Common myeloid progenitor, CD34-positive (primary cell): ENCODE results near the gene HOXD4.

Source experiments
- CTCF ChIA-PET: fragments of 350-600 bp; sonication (Branson Sonifier 250); formaldehyde crosslinking; loops from one replicate; lab custom pipeline; 2021; ENCODE audit warnings: antibody characterized with exemption; lab: Charles Lee
- POLR2A ChIA-PET: fragments of 350-600 bp; sonication (Branson Sonifier 250); formaldehyde crosslinking; loops from one replicate; lab custom pipeline; 2021; ENCODE audit warnings: antibody characterized with exemption; lab: Charles Lee
- DNase-seq, 3 donors: peaks; one replicate each; pipeline versions ENCODE4 v3.0.0 to v3.0.0-alpha.2; 2013
- H3K27ac ChIP-seq, 2 experiments: 1 replicate in 1 of 2; 2 replicates in 1 of 2; pipeline ENCODE4 v1.7.0; 2013; ENCODE audit warnings: inconsistent platforms in 2 of 2, low read length in 2 of 2, mild to moderate bottlenecking in 2 of 2, low read depth in 1 of 2, moderate library complexity in 1 of 2; ENCODE audit not compliant: severe bottlenecking in 2 of 2, insufficient read depth in 1 of 2, poor library complexity in 1 of 2
- H3K27me3 ChIP-seq, 5 experiments: replicated peaks in 2 of 5; 1 replicate in 3 of 5; 2 replicates in 2 of 5; pipeline versions ENCODE4 v1.6.1 to v1.7.0; 2013; ENCODE audit warnings: low read length in 4 of 5, mild to moderate bottlenecking in 2 of 5, moderate library complexity in 2 of 5, inconsistent platforms in 1 of 5; ENCODE audit not compliant: insufficient read depth in 5 of 5, control insufficient read depth in 4 of 5
- H3K36me3 ChIP-seq, 4 experiments: 1 replicate in 2 of 4; 2 replicates in 2 of 4; pipeline versions ENCODE4 v1.6.1 to v1.7.0; 2013; ENCODE audit warnings: low read length in 3 of 4, control low read depth in 1 of 4, mild to moderate bottlenecking in 1 of 4; ENCODE audit not compliant: control insufficient read depth in 4 of 4, insufficient read depth in 4 of 4
- H3K4me1 ChIP-seq, 4 experiments: 1 replicate in 3 of 4; 2 replicates in 1 of 4; pipeline versions ENCODE4 v1.6.1 to v1.7.1; 2013; ENCODE audit warnings: low read length in 3 of 4, mild to moderate bottlenecking in 3 of 4, control low read depth in 1 of 4, inconsistent platforms in 1 of 4, moderate library complexity in 1 of 4; ENCODE audit not compliant: control insufficient read depth in 4 of 4, insufficient read depth in 4 of 4; ENCODE audit errors: control extremely low read depth in 1 of 4
- H3K4me3 ChIP-seq, 7 experiments: 1 replicate in 4 of 7; 2 replicates in 3 of 7; pipeline versions ENCODE4 v1.5.1 to v1.7.0; 2013; ENCODE audit warnings: mild to moderate bottlenecking in 7 of 7, low read length in 6 of 7, moderate library complexity in 6 of 7, inconsistent platforms in 2 of 7, low read depth in 2 of 7, control low read depth in 1 of 7; ENCODE audit not compliant: insufficient read depth in 4 of 7, control insufficient read depth in 1 of 7; ENCODE audit errors: extremely low read depth in 1 of 7
- H3K9me3 ChIP-seq, 5 experiments: 1 replicate in 4 of 5; 2 replicates in 1 of 5; pipeline versions ENCODE4 v1.6.1 to v1.7.1; 2013; ENCODE audit warnings: low read length in 4 of 5, mild to moderate bottlenecking in 2 of 5, inconsistent platforms in 1 of 5, low read depth in 1 of 5, moderate library complexity in 1 of 5; ENCODE audit not compliant: control insufficient read depth in 4 of 5, insufficient read depth in 2 of 5; ENCODE audit errors: control extremely low read depth in 1 of 5
- WGBS: methylation state at CpG from one replicate; pipeline ENCODE4 v1.1.5; 2013; ENCODE audit not compliant: insufficient coverage; 5-methylcytosine and 5-hydroxymethylcytosine counted together

HOXD4 gene

DNA sequence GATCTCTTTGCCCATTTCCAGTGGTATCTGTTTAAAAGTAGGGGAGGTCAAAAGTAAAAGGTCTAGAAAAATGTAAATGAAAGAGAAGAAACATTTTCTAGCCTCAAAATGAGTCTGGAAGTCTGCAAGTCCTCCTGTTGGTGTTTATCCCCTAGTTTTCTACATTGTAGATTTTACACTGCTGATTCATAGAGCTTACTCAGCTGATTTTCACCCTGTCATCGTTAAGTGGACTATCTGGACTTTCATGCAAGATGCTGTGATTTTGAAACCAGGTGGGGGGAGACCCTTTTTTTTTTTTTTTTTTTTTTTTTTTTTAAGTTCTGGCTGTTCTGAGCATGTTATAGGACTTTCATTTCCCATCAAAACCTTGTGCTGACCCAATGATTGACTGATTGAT, 16.0 kb downstream of the HOXD4 start:
- Histone ChIP-seq H3K36me3 (no peaks in the 10 kb centered on the region), H3K27me3 (peaks cover 27 to 98% (median 77%) of the 10 kb centered on the region in 5 experiments), H3K9me3 (peaks cover 0 to 13% (median 0%) of the 10 kb centered on the region in 5 experiments), H3K4me1 (peaks cover 0 to 16% (median 13%) of the 10 kb centered on the region in 4 experiments), H3K27ac (no peak overlapping the region), H3K4me3 (no peak overlapping the region)
- ChIA-PET POLR2A (no interaction called here), CTCF (interaction anchor here (0.8 to 1.7 kb wide), 3 partner anchors 12 to 288 kb away, joined by 3 to 5 read pairs (median 4); no protein-coding TSS in a partner anchor)
- DNase-seq = no peak
- no CpG with 5 or more reads among the region's 1 CpG for WGBS

DNA sequence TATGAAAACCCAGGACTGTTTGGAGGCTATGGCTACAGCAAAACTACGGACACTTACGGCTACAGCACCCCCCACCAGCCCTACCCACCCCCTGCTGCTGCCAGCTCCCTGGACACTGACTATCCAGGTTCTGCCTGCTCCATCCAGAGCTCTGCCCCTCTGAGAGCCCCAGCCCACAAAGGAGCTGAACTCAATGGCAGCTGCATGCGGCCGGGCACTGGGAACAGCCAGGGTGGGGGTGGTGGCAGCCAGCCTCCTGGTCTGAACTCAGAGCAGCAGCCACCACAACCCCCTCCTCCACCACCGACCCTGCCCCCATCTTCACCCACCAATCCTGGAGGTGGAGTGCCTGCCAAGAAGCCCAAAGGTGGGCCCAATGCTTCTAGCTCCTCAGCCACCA, 17.8 kb downstream of the HOXD4 start:
- H3K9me3 ChIP-seq = peaks cover 0 to 11% (median 0%) of the 10 kb centered on the region in 5 experiments
- POLR2A ChIA-PET = interaction anchor here (2.0 kb wide), 1 partner anchor 10 kb away, joined by 6 read pairs; no protein-coding TSS in a partner anchor
- peaks cover 0 to 16% (median 13%) of the 10 kb centered on the region in 4 experiments for H3K4me1 ChIP-seq
- CTCF ChIA-PET = interaction anchor here (0.7 to 1.2 kb wide), 6 partner anchors 9 to 285 kb away, joined by 3 to 4 read pairs (median 4); no protein-coding TSS in a partner anchor
- H3K27ac ChIP-seq = no peak overlapping the region
- DNase-seq = no peak
- WGBS = 100% methylated on average over 1 of the region's 5 CpGs
- no peaks in the 10 kb centered on the region for H3K36me3 ChIP-seq
- no peak overlapping the region for H3K4me3 ChIP-seq
- H3K27me3 ChIP-seq = peaks cover 29 to 98% (median 80%) of the 10 kb centered on the region in 5 experiments

DNA sequence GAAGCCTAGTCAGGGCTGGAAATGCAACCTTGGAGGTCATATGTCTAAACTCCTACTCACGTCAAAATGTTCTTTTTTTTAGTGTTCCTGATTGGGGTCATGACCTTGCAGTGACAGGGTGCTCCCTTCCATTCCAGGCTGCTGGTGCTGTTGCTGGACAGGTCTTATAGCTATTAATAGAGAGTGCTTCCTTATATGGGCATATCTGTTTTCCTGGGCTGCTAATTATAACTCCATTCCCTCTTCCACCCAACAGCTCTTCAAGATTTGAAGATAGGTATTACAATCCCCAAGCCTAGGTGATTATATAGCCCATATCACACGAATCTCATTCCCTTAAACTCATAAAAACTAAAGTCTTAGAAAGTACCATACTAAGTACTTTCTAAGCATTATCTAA, 18.4 kb downstream of the HOXD4 start:
- DNase-seq = no peak
- H3K27ac ChIP-seq = no peak overlapping the region
- CTCF ChIA-PET = interaction anchor here (0.7 to 1.4 kb wide), 8 partner anchors 8 to 285 kb away, joined by 3 to 4 read pairs (median 4); no protein-coding TSS in a partner anchor
- H3K36me3 ChIP-seq = no peaks in the 10 kb centered on the region
- 100% methylated on average over 1 of the region's 2 CpGs for WGBS
- peaks cover 0 to 7% (median 0%) of the 10 kb centered on the region in 5 experiments for H3K9me3 ChIP-seq
- POLR2A ChIA-PET = interaction anchor here (2.0 kb wide), 1 partner anchor 9 kb away, joined by 6 read pairs; no protein-coding TSS in a partner anchor
- H3K4me1 ChIP-seq = peaks cover 0 to 13% (median 9%) of the 10 kb centered on the region in 4 experiments
- peaks cover 28 to 98% (median 77%) of the 10 kb centered on the region in 5 experiments for H3K27me3 ChIP-seq
- H3K4me3 ChIP-seq = no peak overlapping the region

DNA sequence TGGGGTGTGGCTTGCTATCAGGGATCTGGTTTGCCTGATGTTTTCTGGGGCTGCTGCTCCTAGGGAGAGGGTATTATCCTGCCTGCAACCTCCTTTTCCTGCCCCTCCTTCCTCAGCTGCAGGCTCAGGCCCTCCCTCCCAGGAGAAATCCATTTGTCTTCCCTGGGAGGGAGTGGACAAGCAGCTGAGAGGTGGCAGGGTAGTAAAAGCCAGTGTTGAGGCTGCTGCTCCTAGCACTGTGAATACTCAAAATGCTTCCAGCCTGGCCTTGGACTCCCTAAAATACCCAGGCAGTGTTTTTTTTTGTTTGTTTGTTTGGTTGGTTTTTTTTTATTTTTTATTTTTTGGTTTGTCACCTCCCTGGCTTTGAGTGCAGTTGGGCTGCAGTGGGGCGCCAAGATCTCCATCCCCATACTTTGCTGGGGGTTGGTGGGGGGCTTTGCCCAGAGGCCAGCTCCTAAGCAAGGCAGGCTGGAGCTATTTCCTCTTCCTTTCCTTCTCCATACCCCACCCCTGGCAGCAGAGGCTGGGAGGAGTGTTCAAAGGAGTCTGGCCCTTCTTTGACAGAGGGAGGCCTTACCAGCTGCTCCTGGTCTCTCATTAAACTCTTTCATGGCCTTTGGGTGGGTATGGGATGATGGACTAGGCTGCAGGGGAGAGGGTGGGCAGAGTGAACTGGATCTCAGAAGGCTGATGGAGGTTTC, 19.4 kb downstream of the HOXD4 start:
- H3K27me3 ChIP-seq = peaks cover 28 to 98% (median 73%) of the 10 kb centered on the region in 5 experiments
- no CpG with 5 or more reads among the region's 1 CpG for WGBS
- POLR2A ChIA-PET = no interaction called here
- DNase-seq = no peak
- H3K4me3 ChIP-seq = no peak overlapping the region
- CTCF ChIA-PET = interaction anchor here (1.0 to 1.7 kb wide), 3 partner anchors 8 to 60 kb away, joined by 3 to 6 read pairs (median 4); no protein-coding TSS in a partner anchor
- no peak overlapping the region for H3K27ac ChIP-seq
- peaks cover 0 to 4% (median 0%) of the 10 kb centered on the region in 5 experiments for H3K9me3 ChIP-seq
- no peaks in the 10 kb centered on the region for H3K36me3 ChIP-seq
- peaks cover 0 to 5% (median 0%) of the 10 kb centered on the region in 4 experiments for H3K4me1 ChIP-seq

DNA sequence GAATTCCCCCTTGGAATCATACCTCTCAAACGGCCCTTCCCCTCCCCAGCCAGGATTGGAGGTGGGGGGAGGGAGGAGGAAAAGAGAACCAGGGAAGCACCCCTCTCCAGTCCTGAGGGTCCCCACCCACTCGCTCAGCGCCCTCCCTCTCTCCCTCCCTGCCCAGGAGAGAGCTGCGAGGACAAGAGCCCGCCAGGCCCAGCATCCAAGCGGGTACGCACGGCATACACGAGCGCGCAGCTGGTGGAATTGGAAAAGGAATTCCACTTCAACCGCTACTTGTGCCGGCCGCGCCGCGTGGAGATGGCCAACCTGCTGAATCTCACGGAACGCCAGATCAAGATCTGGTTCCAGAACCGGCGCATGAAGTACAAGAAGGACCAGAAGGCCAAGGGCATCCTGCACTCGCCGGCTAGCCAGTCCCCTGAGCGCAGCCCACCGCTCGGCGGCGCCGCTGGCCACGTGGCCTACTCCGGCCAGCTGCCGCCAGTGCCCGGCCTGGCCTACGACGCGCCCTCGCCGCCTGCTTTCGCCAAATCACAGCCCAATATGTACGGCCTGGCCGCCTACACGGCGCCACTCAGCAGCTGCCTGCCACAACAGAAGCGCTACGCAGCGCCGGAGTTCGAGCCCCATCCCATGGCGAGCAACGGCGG, 20.1 kb downstream of the HOXD4 start:
- ChIA-PET POLR2A (no interaction called here), CTCF (interaction anchor here (1.7 kb wide), 1 partner anchor 9 kb away, joined by 6 read pairs; no protein-coding TSS in a partner anchor)
- DNase-seq = no peak
- no peaks in the 10 kb centered on the region for H3K36me3 ChIP-seq
- H3K4me3 ChIP-seq = no peak overlapping the region
- no peak overlapping the region for H3K27ac ChIP-seq
- peaks cover 0 to 5% (median 0%) of the 10 kb centered on the region in 4 experiments for H3K4me1 ChIP-seq
- 9% methylated on average over 49 of the region's 51 CpGs for WGBS
- peaks cover 33 to 98% (median 71%) of the 10 kb centered on the region in 5 experiments for H3K27me3 ChIP-seq
- peaks cover 0 to 4% (median 0%) of the 10 kb centered on the region in 5 experiments for H3K9me3 ChIP-seq

DNA sequence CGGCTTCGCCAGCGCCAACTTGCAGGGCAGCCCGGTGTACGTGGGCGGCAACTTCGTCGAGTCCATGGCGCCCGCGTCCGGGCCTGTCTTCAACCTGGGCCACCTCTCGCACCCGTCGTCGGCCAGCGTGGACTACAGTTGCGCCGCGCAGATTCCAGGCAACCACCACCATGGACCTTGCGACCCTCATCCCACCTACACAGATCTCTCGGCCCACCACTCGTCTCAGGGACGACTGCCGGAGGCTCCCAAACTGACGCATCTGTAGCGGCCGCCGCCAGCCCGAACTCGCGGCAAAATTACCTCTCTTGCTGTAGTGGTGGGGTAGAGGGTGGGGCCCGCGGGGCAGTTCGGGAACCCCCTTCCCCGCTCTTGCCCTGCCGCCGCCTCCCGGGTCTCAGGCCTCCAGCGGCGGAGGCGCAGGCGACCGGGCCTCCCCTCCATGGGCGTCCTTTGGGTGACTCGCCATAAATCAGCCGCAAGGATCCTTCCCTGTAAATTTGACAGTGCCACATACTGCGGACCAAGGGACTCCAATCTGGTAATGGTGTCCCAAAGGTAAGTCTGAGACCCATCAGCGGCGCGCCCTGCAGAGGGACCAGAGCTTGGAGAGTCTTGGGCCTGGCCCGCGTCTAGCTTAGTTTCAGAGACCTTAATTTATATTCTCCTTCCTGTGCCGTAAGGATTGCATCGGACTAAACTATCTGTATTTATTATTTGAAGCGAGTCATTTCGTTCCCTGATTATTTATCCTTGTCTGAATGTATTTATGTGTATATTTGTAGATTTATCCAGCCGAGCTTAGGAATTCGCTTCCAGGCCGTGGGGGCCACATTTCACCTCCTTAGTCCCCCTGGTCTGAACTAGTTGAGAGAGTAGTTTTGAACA, 20.9 kb downstream of the HOXD4 start:
- peaks cover 0 to 4% (median 0%) of the 10 kb centered on the region in 5 experiments for H3K9me3 ChIP-seq
- ChIA-PET CTCF (interaction anchor here (0.8 to 1.7 kb wide), 3 partner anchors 10 to 87 kb away, joined by 3 to 6 read pairs (median 4); no protein-coding TSS in a partner anchor), POLR2A (no interaction called here)
- no peak for DNase-seq
- 9% methylated on average over 49 of the region's 60 CpGs for WGBS
- no peak overlapping the region for H3K4me3 ChIP-seq
- no peaks in the 10 kb centered on the region for H3K36me3 ChIP-seq
- peaks cover 34 to 98% (median 67%) of the 10 kb centered on the region in 5 experiments for H3K27me3 ChIP-seq
- H3K27ac ChIP-seq = no peak overlapping the region
- H3K4me1 ChIP-seq = peaks cover 0 to 5% (median 0%) of the 10 kb centered on the region in 4 experiments
